Stimulated activated CD8-positive, alpha-beta memory T cell treated with anti-CD3 and anti-CD28 coated beads, Interleukin-15, amount 100 ng/mL, for 24 hours (primary cell): ENCODE measurements around the gene IL16.
"Not testable (repeated sequence)": the region's sequence is repeated elsewhere in the genome, so short reads cannot be mapped to it uniquely, and the experiment has no call there.

Experiments
- DNase-seq: peaks from one replicate; pipeline ENCODE4 v3.0.0-alpha.2; 2020; ENCODE audit warnings: low read depth

Gene IL16

DNA sequence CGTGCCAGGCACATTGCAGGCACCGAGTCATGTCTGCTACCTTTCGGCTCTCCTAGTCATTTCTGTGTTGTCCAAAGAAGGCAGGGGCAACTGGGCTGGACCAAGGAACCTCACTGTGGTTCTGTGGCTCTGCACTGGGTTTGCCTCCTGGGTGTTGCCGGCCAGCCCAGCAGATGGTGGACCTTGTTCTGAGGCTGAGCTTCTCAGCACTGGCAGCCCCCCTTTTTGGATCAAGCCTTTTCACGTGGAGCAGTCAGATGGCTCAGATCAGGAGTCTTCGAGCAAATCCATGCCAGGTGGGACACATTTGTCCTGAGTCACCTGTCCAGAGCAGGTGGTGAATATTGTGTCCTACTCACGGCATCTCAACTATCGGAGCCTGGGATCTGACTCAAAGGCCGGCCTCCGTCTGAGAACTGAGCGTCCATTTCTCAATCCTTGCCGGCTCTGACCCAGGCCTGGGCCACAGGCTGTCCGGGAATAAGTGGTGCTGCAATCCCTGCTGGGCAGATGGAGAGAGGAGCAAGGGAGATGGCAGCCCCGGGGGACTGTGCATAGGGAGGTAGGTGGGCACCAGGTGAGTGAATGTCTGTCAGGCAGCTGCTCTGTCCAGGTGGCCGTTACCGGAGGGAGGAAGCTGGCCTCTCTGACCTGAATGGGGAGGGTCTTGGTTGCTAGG, at the start of gene IL16:
Gene IL16 (plus strand): TSS at position 304 of the 679 bp plus-strand sequence. CDS start 28,521 bp downstream, outside the sequence.
- no peak for DNase-seq

GRCh38 chr15:81151389-81151788, 45.3 kb upstream of the IL16 start:
- DNase-seq: no peak

DNA sequence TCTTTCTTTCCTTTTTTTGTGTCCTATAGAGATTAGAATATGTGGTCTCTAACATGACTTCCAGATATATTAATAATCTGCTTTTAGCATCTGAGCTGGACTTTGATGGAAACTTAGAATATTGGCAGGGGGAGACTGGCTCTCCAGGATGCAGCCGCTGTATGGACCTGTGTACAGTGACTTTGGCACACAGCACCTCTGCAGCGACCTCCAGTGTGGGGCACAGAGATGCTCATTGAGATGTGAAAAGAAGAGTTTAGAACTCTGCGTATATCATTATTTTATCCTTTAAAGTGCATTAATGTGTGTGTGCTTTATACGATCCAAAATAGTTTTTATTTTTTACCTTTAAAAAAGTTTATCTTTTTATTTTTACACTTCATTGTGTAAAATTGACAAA, 44.3 kb upstream of the IL16 start:
- DNase-seq: no peak

DNA sequence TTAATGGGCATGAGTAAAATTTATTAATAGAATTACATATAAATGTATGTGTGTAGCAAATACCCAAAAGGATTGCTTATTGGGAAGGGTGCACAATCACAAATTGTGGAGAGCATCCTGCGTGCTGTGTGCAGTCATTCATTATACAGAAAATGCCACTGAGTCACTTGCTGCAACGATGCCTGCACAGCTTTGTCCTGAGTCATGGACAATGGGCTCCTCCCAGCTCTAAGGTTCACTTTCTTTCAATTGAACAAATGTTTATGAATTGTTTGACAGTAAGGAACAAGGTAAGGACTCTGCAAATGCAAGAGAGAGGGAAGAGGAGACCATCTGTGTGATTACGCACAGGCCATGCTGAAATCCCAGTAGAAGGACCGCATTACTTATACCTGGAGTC, 43.9 kb upstream of the IL16 start:
- DNase-seq: no peak

- no peak for DNase-seq
Measured at GRCh38 chr15:81155375-81156218, 41.1 kb upstream of the IL16 start.

DNA sequence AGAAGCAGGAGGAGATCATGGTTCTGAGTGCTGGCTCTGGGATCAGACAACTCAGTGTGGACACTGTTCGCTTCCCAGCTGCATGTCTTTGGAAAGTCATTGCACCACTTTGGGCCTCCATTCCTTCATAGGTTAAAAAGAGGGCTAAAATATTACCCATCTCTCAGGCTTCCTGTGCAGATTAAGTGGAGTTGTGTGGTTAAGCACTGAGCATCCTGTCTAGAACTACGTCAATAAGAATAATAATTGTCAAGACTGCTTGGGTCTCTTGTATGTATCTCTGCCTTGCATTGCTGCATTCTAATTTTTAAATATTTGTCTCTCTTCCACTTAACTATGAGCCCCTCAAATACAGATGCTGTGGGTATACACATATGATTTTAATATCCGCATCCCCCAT, 40.4 kb upstream of the IL16 start:
- no peak for DNase-seq

DNA sequence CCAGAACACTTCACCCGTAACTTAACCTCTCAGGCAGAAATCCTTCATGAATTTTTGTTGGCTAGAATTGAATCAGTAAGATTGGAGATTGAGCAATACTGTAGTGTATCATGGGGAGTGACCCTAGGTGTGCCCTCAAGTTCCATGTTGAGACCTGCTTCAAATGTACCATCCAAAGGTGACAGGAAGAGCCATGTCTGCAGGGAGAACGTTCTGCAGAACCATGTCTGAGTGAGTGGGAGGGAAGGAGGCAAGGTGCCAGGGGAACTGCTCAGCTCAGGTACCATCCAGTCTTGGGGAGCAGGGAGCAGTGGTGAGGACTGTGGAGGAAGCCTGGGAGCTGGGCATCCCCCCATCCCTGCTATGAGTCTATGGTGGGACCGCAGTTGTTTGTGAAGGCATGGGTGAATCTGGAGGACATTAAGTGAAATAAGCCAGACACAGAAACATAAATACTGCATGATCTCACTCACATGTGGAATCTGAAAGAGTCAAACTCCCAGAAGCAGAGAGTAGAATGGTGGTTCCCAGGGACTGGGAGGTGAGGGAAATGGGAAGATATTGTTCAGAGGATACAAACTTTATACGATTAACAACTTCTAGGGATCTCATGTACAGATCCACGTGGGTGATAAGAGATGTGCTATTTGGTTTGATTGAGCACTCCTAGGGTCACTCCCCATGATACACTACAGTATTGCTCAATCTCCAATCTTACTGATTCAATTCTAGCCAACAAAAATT, 39.3 kb upstream of the IL16 start:
- DNase-seq: no peak

GRCh38 chr15:81157939-81158223, 38.8 kb upstream of the IL16 start:
- DNase-seq: no peak

GRCh38 chr15:81158561-81158960, 38.1 kb upstream of the IL16 start:
- DNase-seq: not testable (repeated sequence)

GRCh38 chr15:81160312-81161159, 36.1 kb upstream of the IL16 start:
- DNase-seq: no peak

DNA sequence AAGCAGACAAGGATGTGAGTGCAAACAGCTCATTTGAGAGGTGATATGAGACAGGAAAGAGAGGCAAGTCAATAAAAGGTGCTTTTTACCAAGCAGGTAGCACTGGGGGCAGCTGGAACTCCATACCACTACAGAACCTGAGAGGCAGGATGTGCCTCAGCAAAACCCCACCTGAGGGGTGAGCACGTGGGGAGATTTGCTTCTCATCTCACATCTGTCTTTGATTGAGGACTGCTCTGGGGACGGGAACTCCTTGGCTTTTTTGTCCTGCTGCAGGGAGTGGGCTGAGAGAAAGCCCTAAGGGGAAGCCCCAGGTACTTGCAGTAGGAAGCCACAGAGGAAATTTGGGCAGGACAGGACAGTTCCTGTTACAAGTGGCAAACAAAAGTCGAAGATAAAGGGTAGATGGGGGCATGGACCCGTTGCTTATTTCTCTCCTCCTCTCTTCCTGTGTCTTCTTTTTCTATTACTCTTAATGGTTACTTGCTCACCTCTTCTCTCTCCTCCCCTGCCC, 35.5 kb upstream of the IL16 start:
- no peak for DNase-seq

DNA sequence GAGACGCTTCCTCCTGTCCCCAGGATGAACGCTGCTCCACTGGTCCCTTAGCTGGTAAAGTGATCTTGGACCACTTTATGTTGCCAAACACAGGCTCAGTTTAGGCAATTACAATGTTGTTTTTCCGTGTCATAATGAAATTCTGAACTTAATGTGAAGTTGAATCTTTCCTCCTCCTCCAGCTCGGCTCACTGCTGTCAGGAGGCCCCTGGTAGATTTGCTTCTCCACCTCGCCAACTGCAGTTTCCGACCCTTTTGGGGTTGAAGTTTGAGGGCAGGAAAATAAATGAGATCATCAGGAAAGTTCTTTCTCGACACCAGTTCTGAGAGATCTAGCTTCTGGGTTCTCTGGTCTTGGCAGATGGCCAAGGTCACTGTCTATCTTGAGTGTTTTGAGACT, 34.8 kb upstream of the IL16 start:
- no peak for DNase-seq

GRCh38 chr15:81163961-81164800, 32.5 kb upstream of the IL16 start:
- DNase-seq: no peak

DNA sequence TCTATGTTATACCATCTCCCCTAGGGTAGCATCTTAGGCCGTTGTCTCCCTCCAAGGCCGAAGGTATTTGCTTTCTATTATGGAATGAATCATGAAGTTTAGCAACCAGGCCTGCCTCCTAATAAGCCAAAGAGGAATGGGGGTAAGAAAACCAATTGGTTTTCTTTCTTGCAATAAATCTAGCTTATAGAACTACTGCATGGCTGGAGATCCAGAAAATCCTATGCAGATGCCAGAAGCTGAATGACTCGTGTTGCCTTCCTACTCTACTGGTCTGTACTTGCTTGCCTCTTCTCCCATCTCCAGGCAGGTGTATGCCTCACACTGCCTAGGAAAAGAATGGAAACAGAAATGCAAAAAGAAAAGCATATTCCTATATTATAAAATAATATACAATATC, 31.1 kb upstream of the IL16 start:
- DNase-seq: no peak

DNA sequence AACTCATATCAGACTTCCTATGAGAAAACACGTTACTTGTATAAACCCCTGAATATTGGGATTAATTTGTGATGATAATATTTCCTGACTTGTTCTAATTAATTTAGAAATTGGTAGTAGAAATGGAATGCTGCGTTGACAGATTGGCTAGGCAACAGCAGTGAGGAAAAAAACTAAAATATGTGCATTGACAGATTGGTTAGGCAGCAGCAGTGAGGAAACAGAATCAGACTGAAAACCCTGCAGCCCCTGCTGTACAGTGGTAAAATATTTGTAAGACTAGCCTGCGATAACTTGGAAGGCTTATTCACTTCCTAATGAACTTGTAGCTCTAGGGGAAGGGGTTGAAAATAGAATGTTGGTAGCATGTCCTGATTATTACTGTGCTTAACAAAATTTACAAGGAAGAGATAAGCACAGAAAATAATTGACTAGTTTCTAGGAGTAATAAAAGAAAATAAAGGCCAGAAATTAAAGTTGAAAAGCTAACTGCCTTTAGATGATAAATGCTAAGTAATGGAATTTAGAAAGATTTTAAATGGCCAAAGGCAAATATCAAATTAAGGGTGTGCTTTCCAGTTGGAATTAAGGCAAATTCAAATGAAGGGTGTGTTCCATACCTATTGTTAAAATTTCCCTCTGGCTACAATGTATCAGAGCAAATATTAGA, 29.9 kb upstream of the IL16 start:
- no peak for DNase-seq

GRCh38 chr15:81168131-81168526, 28.6 kb upstream of the IL16 start:
- no peak for DNase-seq

GRCh38 chr15:81168644-81169043, 28.0 kb upstream of the IL16 start:
- DNase-seq: no peak

GRCh38 chr15:81170511-81170910, 26.2 kb upstream of the IL16 start:
- no peak for DNase-seq

- no peak for DNase-seq
Measured at GRCh38 chr15:81171286-81171685, 25.4 kb upstream of the IL16 start.

DNA sequence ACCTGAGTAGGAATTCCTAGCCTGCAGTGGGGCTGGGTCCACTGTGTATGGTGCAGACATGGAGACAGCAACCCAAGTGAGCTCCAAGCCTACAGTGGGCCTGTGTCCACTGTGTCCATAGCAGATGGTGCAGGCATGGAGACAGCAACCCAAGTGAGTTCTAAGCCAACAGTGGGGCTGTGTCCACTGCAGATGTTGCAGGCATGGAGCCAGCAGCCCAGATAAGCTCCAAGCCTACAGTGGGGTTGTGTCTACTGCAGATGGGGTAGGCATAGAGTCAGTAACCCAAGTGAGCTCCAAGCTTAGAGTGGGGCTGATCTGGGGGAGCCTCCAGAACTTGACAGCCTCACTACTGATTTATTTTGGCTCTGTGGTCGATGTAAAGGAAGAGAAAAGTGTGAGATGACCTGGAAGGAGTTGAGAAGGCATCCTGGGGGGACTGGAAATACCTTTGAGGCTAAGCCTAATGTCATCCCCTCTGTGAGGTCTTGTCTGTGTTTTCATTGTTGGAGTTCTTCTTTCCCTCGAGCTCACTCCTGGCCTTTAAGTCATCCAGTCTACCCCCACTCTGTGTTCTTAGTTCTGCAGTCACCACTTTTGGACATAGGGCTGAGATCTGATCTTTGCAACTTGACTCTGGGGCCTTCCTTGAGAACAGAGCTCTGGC, 22.4 kb upstream of the IL16 start:
- no peak for DNase-seq
